WTC11 (cell line): ENCODE measurements around the gene LRRC10. TPM values are rescaled to one million over a fixed set of nuclear protein-coding genes. Genes with fewer than 3 reads are reported as not detected.

ENCODE experiments used
- ATAC-seq: fragments of 200-7000 bp; cut with Tn5 transposase; 2 replicates; pipeline ENCODE4 v1.10.0; 2021; ENCODE audit warnings: mild to moderate bottlenecking, moderate library complexity
- CTCF ChIA-PET: fragments of 300-600 bp; sonication (Branson Sonifier 250); formaldehyde crosslinking; loops from one replicate; lab custom pipeline; 2021; ENCODE audit warnings: antibody characterized with exemption; lab: Charles Lee
- POLR2A ChIA-PET: fragments of 350-600 bp; sonication (Branson Sonifier 250); formaldehyde crosslinking; loops from one replicate; lab custom pipeline; 2021; ENCODE audit warnings: antibody characterized with exemption; lab: Charles Lee
- DNase-seq: peaks from one replicate; pipeline ENCODE4 v3.0.0; 2021; ENCODE audit warnings: low spot score
- H3K27ac Mint-ChIP-seq: 2 replicates; pipeline ENCODE4 v1.8.0; 2021; ENCODE audit warnings: mixed read lengths
- H3K27me3 Mint-ChIP-seq: 2 replicates; pipeline ENCODE4 v1.8.0; 2021; ENCODE audit warnings: low read depth, mild to moderate bottlenecking, moderate library complexity, mixed read lengths
- H3K36me3 Mint-ChIP-seq: 2 replicates; pipeline ENCODE4 v1.8.0; 2021; ENCODE audit warnings: mixed read lengths
- H3K4me1 Mint-ChIP-seq: 2 replicates; pipeline ENCODE4 v1.8.0; 2022; ENCODE audit warnings: mixed read lengths
- H3K4me3 Mint-ChIP-seq: 2 replicates; pipeline ENCODE4 v1.8.0; 2021; ENCODE audit warnings: mild to moderate bottlenecking, moderate library complexity, mixed read lengths
- H3K9me3 Mint-ChIP-seq: 2 replicates; pipeline ENCODE4 v1.8.0; 2021; ENCODE audit warnings: mixed read lengths
- AFF4 ChIP-seq: sonication (generic); formaldehyde crosslinking; IDR thresholded peaks from 2 replicates; pipeline ENCODE4 v1.8.1; 2023; ENCODE audit warnings: mild to moderate bottlenecking, missing genetic modification reagents, borderline replicate concordance
- ARID4B ChIP-seq: sonication (generic); formaldehyde crosslinking; IDR thresholded peaks from 2 replicates; pipeline ENCODE4 v1.8.0; 2023; ENCODE audit warnings: missing genetic modification reagents, mild to moderate bottlenecking, borderline replicate concordance
- ATF1 ChIP-seq: sonication (generic); formaldehyde crosslinking; IDR thresholded peaks from 2 replicates; pipeline ENCODE4 v1.8.1; 2023; ENCODE audit warnings: mild to moderate bottlenecking, moderate library complexity, missing genetic modification reagents
- ATF3 ChIP-seq: sonication (generic); formaldehyde crosslinking; conservative IDR thresholded peaks from 2 replicates; pipeline ENCODE4 v1.8.1; 2022; ENCODE audit warnings: mild to moderate bottlenecking, missing genetic modification reagents
- CREM ChIP-seq: sonication (generic); formaldehyde crosslinking; IDR thresholded peaks from 2 replicates; pipeline ENCODE4 v1.8.1; 2022; ENCODE audit warnings: mild to moderate bottlenecking, missing genetic modification reagents, moderate library complexity
- ESRRA ChIP-seq: sonication (generic); formaldehyde crosslinking; IDR thresholded peaks from 2 replicates; pipeline ENCODE4 v1.8.1; 2022; ENCODE audit warnings: mild to moderate bottlenecking, missing genetic modification reagents, borderline replicate concordance
- ETV6 ChIP-seq: sonication (generic); formaldehyde crosslinking; IDR thresholded peaks from 2 replicates; pipeline ENCODE4 v1.8.1; 2022; ENCODE audit warnings: mild to moderate bottlenecking, missing genetic modification reagents
- GTF2I ChIP-seq: fragments of 250-450 bp; sonication (Bioruptor Pico); conservative IDR thresholded peaks from 2 replicates; pipeline ENCODE4 v1.4.0; 2021; ENCODE audit warnings: mild to moderate bottlenecking
- KAT7 ChIP-seq: sonication (generic); formaldehyde crosslinking; IDR thresholded peaks from 2 replicates; pipeline ENCODE4 v1.8.1; 2023; ENCODE audit warnings: missing genetic modification reagents, mild to moderate bottlenecking, borderline replicate concordance
- NFE2L1 ChIP-seq: sonication (generic); formaldehyde crosslinking; IDR thresholded peaks from 2 replicates; pipeline ENCODE4 v1.8.1; 2023; ENCODE audit warnings: missing genetic modification reagents
- NR1H2 ChIP-seq: sonication (generic); formaldehyde crosslinking; IDR thresholded peaks from 2 replicates; pipeline ENCODE4 v1.9.0; 2021; ENCODE audit warnings: mild to moderate bottlenecking, moderate library complexity, missing genetic modification reagents
- NR2C2 ChIP-seq: sonication (generic); formaldehyde crosslinking; IDR thresholded peaks from 2 replicates; pipeline ENCODE4 v1.8.0; 2022; ENCODE audit warnings: mild to moderate bottlenecking, missing genetic modification reagents
- SMAD3 ChIP-seq: sonication (generic); formaldehyde crosslinking; IDR thresholded peaks from 2 replicates; pipeline ENCODE4 v1.8.0; 2022; ENCODE audit warnings: missing genetic modification reagents, mild to moderate bottlenecking, borderline replicate concordance
- TP53 ChIP-seq: sonication (generic); formaldehyde crosslinking; IDR thresholded peaks from 2 replicates; pipeline ENCODE4 v1.8.1; 2023; ENCODE audit warnings: mild to moderate bottlenecking, missing genetic modification reagents
- USF1 ChIP-seq: sonication (generic); formaldehyde crosslinking; IDR thresholded peaks from 2 replicates; pipeline ENCODE4 v1.8.0; 2022; ENCODE audit warnings: mild to moderate bottlenecking, missing genetic modification reagents
- ZBTB21 ChIP-seq: sonication (generic); formaldehyde crosslinking; IDR thresholded peaks from 2 replicates; pipeline ENCODE4 v1.8.1; 2023; ENCODE audit warnings: mild to moderate bottlenecking, missing genetic modification reagents, borderline replicate concordance
- ZNF121 ChIP-seq: sonication (generic); formaldehyde crosslinking; IDR thresholded peaks from 2 replicates; pipeline ENCODE4 v1.8.0; 2023; ENCODE audit warnings: missing genetic modification reagents
- ZNF396 ChIP-seq: fragments of 250-450 bp; sonication (Bioruptor Pico); IDR thresholded peaks from 2 replicates; pipeline ENCODE4 v1.8.0; 2021; ENCODE audit warnings: mild to moderate bottlenecking, moderate library complexity, borderline replicate concordance
- total RNA-seq: library from RNA; stranded (reverse); gene quantifications from 3 replicates; pipeline ENCODE4 v1.2.3, GENCODE V29; 2021

LRRC10 gene
- total RNA-seq, 1 experiment from 2014 or later, result not detected

GRCh38 chr12:69619050-69619449 is 8.3 kb upstream of the LRRC10 start (continued):
- TF ChIP-seq USF1 (CRISPR knock-in tag), result no peak

GRCh38 chr12:69616025-69616424 is 5.3 kb upstream of the LRRC10 start:
- peak; percentile 26; the same call in 1 of the 2 replicates for ATAC-seq
- Mint-ChIP-seq H3K27ac (no peak overlapping the region), H3K27me3 (peaks cover 3% of the 10 kb centered on the region; the same call in 1 of the 2 replicates), H3K4me3 (no peak overlapping the region), H3K36me3 (no peaks in the 10 kb centered on the region)
- POLR2A ChIA-PET, result no interaction called here
- TF ChIP-seq ATF1 (CRISPR knock-in tag), result no peak
- no peak for TF ChIP-seq SMAD3 (CRISPR knock-in tag)
- TF ChIP-seq, all 79 proteins: peak for 0
- no peaks in the 10 kb centered on the region for H3K4me1 Mint-ChIP-seq
- CTCF ChIA-PET, result no interaction called here
- DNase-seq, result no peak
- no peaks in the 10 kb centered on the region for H3K9me3 Mint-ChIP-seq

GRCh38 chr12:69613351-69613750 is 2.6 kb upstream of the LRRC10 start:
- Mint-ChIP-seq H3K36me3 (no peaks in the 10 kb centered on the region), H3K4me3 (no peak overlapping the region), H3K27ac (no peak overlapping the region), H3K4me1 (peaks cover 3% of the 10 kb centered on the region; the same call in 1 of the 2 replicates), H3K27me3 (peaks cover 7% of the 10 kb centered on the region), H3K9me3 (no peaks in the 10 kb centered on the region)
- DNase-seq, result no peak
- CTCF ChIA-PET, result interaction anchor here (0.5 kb wide), 1 partner anchor 166 kb away, joined by 3 read pairs; no protein-coding TSS in a partner anchor
- no peak for ATAC-seq
- no peak for TF ChIP-seq AFF4 (CRISPR knock-in tag)
- no peak for TF ChIP-seq CREM (CRISPR knock-in tag)
- POLR2A ChIA-PET, result no interaction called here

GRCh38 chr12:69610126-69610525 is 581 bp downstream of the LRRC10 start:
- H3K4me1 Mint-ChIP-seq, result peaks cover 3% of the 10 kb centered on the region; the same call in 1 of the 2 replicates
- POLR2A ChIA-PET, result no interaction called here
- DNase-seq, result no peak

GRCh38 chr12:69608114-69608513 is 2.6 kb downstream of the LRRC10 start:
- H3K27me3 Mint-ChIP-seq, result peaks cover 3% of the 10 kb centered on the region; the same call in 1 of the 2 replicates
- H3K9me3 Mint-ChIP-seq, result peaks cover 4% of the 10 kb centered on the region
- TF ChIP-seq ZBTB21 (CRISPR knock-in tag) (no peak), ATF3 (CRISPR knock-in tag) (no peak), ESRRA (CRISPR knock-in tag) (no peak), USF1 (CRISPR knock-in tag) (no peak), ETV6 (CRISPR knock-in tag) (no peak), NFE2L1 (CRISPR knock-in tag) (no peak), NR1H2 (CRISPR knock-in tag) (no peak), ARID4B (CRISPR knock-in tag) (no peak), TP53 (CRISPR knock-in tag) (no peak), GTF2I (no peak), NR2C2 (CRISPR knock-in tag) (no peak)

More at GRCh38 chr12:69610126-69610525, 581 bp downstream of the LRRC10 start:
- no peak overlapping the region for H3K27ac Mint-ChIP-seq
- no peaks in the 10 kb centered on the region for H3K9me3 Mint-ChIP-seq
- H3K27me3 Mint-ChIP-seq, result peaks cover 3% of the 10 kb centered on the region; the same call in 1 of the 2 replicates
- ATAC-seq, result peak; percentile 22; the same call in 1 of the 2 replicates
- no peak overlapping the region for H3K4me3 Mint-ChIP-seq
- TF ChIP-seq ATF1 (CRISPR knock-in tag) (no peak), ZNF396 (CRISPR knock-in tag) (no peak), KAT7 (CRISPR knock-in tag) (no peak), ZNF121 (CRISPR knock-in tag) (no peak), NR1H2 (CRISPR knock-in tag) (no peak)
- CTCF ChIA-PET, result interaction anchor here (1.8 kb wide), 2 partner anchors 20 to 29 kb away, joined by 6 to 8 read pairs; no protein-coding TSS in a partner anchor
- no peaks in the 10 kb centered on the region for H3K36me3 Mint-ChIP-seq

More at GRCh38 chr12:69608114-69608513, 2.6 kb downstream of the LRRC10 start:
- ATAC-seq (no peak), DNase-seq (no peak)
- POLR2A ChIA-PET, result no interaction called here
- CTCF ChIA-PET, result interaction anchor here (1.0 kb wide), 1 partner anchor 23 kb away, joined by 3 read pairs; the partner anchor contains the start of gene CCT2
- H3K4me1 Mint-ChIP-seq, result peaks cover 3% of the 10 kb centered on the region; the same call in 1 of the 2 replicates
- no peak overlapping the region for H3K27ac Mint-ChIP-seq
- H3K36me3 Mint-ChIP-seq, result peaks cover 5% of the 10 kb centered on the region
- no peak overlapping the region for H3K4me3 Mint-ChIP-seq
